Measurements from ENCODE around the gene ALPP. TPM values are rescaled to one million over a fixed set of nuclear protein-coding genes. Genes with fewer than 3 reads are reported as not detected.
"Not testable (repeated sequence)": the region's sequence is repeated elsewhere in the genome, so short reads cannot be mapped to it uniquely, and the experiment has no call there.

The ALPP gene
- total RNA-seq (2014; rRNA removed; shearing (Covaris generic)): not detected in 2 replicates
- not detected in 2 replicates for polyA plus RNA-seq (2015; cell fraction: cytosol; rRNA removed)
- polyA plus RNA-seq (2015; cell fraction: nucleus; rRNA removed): not detected in 2 replicates

DNA sequence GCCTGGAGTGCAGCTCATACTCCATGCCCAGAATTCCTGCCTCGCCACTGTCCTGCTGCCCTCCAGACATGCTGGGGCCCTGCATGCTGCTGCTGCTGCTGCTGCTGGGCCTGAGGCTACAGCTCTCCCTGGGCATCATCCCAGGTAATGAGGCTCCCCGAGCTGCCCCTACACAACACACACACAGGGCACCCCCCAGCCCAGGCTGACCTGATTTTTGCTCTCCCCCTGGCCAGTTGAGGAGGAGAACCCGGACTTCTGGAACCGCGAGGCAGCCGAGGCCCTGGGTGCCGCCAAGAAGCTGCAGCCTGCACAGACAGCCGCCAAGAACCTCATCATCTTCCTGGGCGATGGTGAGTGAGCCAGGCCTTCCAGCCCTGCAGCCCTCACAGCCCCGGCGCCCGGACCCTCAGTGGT is at the start of gene ALPP:
Gene ALPP (plus strand): TSS at position 17 of the 417 bp plus-strand sequence. CDS start 52 bp downstream, at position 69.
- not testable (repeated sequence) for DNase-seq (ENCODE audit: low read depth)

DNA sequence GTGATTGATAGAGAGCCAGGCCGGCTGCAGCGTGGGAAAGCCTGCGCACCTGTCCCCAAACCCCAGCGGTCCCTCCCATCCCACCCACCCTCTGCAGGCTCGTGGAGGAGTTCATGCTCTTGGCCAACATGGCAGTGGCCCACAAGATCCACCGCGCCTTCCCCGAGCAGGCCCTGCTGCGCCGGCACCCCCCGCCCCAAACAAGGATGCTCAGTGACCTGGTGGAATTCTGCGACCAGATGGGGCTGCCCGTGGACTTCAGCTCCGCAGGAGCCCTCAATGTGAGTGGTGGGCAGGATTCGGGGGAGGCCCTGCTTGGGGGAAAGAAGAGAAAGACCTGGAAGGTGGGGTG is 48.9 kb upstream of the ALPP start:
- no peak for DNase-seq (ENCODE audit: low read depth)

DNA sequence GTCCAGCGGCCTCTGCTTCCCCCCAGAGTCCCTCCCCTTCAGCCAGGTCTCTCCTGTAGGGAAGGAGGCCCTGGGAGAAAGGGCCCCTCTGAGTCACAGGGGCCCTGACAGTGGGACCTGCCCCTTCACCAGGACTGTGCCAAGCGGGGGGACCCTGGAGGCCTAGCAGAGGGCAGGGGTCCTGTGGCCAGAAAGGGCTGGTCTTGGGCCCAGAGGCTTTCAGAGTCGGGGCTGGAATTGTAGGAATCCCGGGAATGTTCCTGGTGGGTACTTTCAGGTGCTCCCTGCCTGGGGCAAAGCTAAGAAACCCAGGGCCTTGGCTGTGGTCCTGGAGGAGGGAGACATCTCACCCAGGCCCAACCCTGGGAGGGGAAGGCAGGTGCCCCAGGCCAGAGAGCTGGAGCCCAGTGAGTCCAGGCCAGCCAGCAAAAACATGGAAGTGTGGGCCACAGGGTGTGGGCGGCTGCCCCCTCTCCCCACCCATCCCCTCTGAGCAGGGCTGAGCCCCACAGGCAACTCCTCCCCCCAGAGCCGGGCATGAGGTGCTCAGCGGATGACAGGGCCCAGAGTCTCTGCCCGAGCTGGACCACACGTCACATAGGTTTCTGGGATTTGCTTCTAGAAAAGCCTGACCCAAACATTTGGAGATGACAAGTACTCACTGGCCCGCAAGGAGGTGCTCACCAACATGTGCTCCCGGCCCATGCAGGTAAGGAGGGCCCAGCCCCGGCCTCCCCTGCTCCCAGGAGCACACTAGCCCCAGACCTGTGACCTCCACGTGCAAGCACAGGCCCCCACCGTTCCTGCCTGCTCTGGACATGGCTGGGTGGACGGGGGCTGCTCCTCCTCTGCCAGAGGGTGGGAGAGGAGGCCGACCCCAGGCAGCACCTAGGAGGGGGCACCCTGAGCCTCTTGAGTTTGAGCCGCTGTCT is 48.2 kb upstream of the ALPP start:
- no peak for DNase-seq (ENCODE audit: low read depth)

DNA sequence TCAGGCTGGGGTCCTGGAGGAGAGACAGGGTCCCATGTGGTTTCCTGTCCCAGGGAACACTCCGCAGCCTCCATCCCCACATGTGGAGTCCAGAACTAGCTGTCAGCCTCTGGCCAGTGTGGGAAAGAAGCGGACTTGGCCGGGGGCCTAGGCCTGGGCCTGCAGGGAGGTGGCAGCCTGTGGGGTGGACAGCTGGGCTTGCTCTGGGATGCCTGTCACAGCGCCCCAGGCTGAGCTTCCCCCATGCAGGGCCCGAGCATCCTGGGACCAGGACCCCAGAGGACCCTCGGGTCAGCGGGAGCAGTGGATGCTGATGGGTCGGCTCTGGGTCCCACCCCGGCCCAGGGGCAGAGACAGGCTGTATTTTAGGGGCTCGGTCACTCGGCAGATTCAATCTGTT is 47.5 kb upstream of the ALPP start:
- not testable (repeated sequence) for DNase-seq (ENCODE audit: low read depth)

DNA sequence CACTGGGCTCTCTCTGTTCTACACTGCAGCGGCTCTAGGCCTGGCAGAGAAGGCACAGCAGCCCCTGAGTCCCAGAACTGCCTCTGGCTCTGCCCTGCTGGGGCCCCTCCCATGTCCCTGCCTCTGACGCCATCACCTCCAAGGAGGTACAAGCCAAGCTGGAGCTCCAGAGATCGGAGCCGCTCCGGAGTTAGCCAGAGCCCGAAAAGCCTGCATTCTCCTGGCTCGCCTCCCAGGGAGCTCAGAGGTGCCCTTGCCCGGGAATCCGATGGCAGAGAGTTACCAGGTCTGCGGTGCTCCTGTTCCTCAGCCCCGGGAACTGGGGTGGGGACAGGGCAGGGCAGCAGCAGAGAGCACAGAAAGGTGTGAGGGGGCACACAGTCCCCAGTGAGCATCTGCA is 46.9 kb upstream of the ALPP start:
- DNase-seq (ENCODE audit: low read depth): not testable (repeated sequence)

DNA sequence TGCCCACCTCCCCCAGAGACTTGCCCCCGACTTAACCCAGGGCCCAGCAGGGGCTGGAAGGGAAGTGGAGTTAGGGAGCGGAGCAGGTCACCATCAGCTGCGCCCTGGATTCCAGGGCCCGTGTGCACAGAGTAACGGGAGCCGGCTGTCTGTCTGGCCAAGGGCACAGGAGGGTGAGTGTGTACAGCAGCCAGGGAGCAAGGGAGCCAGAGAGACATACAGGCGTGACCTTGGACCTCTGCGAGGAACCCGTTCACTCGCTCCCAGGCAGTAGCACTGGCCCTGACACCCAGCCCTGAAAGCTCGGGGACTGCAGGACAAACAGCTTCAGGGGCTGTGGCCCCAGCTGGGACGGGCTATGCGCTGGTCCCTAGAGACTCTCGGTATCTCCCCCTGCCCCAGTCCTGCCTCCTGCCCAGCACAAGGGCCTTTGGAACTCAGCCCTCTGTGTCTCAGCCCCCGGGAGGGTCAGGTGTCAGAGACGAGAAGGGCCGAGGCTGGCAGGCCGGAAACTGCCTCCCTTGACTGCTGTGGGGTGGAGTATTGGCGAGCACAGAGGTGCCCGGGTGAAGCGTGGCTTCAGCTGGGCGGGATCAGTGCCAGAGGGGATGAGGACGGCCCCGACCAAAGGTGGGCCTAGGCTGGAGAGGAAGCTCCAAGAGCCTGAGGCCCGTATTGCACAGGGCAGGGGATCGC is 46.2 kb upstream of the ALPP start:
- DNase-seq (ENCODE audit: low read depth): not testable (repeated sequence)

DNA sequence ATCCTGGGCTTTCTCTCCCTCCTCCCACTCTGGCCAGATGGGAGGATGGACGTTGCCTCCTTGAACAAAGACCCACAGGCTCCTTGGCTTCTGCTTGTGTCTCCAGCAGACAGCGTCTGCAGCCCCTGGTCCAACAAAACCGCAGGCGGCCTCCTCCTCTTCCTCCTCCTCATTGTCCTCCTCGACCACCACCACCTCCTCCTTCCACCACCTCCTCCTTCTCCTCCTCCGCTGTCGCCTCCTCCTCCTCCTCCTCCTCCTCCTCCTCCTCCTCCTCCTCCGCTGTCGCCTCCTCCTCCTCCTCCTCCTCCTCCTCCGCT is 45.7 kb upstream of the ALPP start:
- no peak for DNase-seq (ENCODE audit: low read depth)

DNA sequence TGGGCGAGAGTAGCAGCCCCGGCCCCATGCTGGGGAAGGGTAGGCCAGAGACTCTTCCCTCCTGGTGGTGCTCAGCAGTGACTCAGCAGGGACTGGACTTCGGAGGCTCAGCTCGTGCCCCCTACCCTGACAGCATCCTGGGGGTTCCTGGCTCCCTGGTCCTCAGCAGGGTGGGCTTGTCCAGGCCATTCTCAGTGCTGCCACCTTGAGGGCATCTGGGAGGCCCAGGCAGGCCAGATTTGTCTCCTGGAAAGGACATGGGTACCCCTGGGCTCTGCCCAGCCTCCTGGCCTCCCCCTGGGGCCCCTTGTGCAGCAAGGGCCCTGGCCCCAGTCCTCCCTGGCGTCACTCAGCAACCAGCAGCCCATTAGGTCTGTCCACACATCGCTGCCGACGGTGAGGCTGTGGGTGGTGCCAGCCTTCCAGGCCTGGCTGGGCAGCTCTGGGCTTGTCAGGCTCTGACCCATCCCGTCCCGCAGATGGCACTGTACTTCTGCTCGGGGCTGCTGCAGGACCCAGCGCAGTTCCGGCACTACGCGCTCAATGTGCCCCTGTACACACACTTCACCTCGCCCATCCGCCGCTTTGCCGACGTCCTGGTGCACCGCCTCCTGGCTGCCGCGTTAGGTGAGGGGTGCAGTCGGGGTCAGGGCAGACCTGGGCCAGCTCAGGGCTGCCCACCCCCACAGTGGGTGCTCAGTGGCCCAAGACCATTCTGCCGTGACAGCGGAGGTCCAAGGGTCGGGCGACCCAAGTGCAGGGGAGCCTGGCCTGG is 45.0 kb upstream of the ALPP start:
- no peak for DNase-seq (ENCODE audit: low read depth)

DNA sequence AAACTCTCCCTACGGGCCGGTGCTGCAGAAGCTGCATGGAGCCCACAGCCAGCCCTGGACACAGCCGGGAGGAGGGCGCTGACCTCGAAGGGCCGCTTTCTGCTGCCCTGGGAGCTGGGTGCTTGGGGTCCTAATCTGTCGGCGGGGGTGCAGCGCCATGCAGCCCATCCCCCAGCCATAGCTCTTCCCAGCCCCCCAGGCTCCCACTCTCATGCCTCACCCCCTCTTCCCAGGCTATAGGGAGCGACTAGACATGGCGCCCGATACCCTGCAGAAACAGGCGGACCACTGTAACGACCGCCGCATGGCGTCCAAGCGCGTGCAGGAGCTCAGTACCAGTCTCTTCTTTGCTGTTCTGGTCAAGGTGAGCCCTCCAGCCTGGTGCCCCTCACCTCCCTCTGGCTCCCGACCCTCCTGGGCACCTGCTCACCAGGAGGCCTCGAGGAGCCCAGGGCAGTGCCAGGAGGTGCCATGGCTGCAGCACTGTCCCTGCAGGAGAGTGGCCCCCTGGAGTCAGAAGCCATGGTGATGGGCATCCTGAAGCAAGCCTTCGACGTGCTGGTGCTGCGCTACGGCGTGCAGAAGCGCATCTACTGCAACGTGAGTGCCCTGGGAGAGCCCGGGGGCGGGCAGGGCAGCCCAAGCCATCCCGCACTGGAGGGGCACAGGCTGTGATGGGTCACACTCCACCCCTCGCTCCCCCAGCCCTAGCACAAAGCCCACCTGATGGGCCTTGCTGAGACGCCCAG is 44.2 kb upstream of the ALPP start:
- DNase-seq (ENCODE audit: low read depth): not testable (repeated sequence)

DNA sequence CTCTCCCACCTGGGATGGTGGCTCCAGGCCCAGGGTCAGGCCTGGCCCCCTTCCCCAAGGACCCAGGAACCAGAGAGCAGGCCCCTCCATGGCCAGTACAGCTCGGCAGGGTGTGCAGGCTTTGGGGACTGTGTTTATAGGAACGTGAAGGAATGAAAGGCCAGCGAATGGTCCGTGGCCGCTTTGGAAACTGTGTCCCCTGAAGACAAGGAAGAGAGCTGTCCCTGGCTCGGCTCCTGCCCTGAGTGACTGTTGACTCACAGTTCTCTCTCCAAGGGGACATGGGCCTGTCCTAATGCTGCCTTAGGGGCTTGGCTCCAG is 43.7 kb upstream of the ALPP start:
- not testable (repeated sequence) for DNase-seq (ENCODE audit: low read depth)

DNA sequence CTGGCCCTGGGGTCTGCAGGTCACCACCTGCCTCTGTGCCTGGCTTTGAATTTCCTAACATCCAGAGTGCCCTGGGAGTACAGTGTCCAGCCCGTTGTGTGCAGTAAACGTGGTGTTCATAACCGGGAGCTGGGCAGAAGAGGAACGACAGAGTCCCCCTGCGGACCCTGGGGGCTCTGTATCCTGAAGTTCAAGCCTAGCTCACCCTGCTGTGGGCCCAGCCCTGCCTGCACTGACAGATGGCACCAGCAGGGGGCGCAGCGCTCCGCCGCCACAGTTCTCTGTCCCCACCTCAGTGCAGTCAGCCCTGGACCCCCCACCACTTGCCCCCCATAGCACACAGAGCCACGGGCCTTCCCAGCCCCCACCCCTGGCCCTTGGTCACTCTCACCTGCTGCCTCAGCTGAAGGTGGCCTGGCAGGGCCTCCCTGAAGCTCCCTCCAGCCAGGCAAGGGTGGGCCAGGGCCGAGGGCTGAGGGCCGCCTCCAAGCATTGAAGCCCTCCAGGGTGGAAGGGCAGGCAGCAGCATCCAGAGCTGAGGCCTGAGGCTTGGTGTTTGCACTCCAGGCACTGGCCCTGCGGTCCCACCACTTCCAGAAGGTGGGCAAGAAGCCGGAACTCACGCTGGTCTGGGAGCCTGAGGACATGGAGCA is 43.2 kb upstream of the ALPP start:
- not testable (repeated sequence) for DNase-seq (ENCODE audit: low read depth)

DNA sequence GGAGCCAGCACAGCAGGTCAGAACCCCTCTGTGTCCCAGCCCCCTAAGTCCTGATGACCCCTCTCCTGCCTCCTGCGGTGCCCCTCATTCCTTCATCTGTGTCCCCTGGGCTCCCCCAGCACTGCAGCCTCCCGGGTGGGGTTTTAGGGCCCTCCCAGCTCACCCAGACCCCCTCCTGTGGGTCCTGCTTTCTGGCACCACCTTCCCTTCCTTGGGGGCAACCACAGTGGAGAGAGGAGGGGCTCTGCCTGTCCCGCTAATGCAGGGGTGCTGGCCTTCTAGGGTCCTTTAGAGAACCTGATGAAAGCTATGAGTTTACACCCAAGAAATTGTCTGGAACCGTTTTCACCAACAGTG is 42.7 kb upstream of the ALPP start:
- no peak for DNase-seq (ENCODE audit: low read depth)

DNA sequence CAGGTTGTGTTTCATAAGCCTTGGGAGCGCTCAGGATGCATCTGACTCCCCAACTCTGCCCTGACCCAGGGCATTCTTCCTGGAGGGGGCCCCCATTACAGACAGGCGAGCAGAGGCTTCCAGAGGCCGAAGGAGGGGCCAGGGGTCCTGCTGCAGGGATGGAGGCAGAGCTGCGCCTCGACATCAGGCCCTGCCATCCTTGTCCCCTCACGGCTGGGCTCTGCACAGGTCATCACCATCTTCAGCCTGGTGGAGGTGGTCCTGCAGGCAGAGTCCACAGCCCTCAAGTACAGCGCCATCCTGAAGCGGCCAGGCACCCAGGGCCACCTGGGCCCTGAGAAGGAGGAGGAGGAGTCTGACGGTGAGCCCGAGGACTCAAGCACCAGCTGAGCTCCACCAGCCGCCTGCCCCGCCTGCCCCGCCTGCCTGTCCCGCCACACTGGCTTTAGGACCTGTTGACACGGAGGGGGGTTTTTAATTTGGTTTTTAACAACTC is 42.3 kb upstream of the ALPP start:
- no peak for DNase-seq (ENCODE audit: low read depth)

DNA sequence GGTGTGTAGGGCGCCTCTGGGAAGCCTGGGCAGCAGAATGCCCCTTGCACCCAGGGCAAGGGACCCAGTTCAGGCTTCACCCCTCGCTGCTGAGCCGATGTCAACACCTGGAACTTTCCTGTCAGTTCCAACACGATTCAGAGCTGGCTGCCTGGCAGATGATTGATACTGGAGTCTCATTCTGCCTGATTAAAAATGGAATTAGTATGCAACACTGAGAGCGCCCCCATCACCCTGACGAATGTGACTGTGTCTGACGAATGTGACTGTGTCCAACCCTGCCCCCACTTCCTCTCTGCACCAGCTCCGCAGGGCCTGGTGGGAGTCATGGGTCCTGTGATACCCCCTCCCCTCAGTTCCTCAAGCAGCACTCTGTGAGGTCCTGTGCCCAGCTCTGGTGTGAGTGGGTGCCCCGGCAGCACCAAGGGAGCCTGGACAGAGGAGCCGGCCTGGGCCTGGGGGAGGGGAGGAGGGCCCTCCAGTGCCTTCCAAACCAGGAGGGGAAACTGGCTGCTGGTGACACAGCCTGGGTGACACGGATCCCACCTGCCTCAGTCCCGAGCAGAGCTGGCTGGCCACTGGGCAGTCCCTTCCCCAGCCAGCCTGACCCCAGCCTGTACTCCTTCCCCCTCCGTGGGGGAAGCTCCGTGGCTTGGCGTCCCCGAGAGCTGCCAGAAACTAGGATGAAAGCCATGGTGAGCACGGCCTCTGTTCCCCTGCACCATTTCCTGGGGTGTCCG is 41.4 kb upstream of the ALPP start:
- no peak for DNase-seq (ENCODE audit: low read depth)

DNA sequence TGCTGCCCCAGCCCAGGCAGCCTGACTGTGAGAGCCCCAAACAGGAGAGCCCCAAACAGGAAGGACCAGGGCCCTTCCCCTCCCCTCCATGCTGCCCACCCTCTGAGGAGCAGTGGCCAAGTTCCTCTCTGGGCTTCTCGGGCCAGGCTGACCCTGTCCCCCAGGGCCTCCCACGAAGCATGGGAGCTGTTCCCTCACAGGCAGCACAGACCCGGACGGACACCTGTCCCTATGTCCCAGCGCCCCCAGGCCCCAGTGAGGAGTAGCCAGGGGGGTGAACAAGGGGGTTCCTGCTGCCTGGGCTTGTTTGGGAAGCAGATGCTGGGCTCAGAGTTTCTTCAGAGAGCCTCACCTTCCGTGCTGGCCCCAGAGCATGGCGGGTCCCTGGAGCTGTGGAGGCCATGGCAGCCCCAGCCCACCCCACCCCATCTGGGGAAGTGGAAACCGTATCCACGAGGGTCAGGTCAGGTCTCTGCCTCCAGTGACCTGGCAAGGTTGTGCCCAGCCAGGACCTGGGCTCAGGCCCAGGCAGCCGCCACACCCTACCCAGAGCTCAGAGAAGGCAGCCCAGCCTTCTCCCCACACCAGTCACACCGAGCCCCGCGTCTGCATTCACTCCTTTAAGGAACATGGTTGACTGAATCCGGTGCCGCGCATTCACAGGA is 40.3 kb upstream of the ALPP start:
- not testable (repeated sequence) for DNase-seq (ENCODE audit: low read depth)

DNA sequence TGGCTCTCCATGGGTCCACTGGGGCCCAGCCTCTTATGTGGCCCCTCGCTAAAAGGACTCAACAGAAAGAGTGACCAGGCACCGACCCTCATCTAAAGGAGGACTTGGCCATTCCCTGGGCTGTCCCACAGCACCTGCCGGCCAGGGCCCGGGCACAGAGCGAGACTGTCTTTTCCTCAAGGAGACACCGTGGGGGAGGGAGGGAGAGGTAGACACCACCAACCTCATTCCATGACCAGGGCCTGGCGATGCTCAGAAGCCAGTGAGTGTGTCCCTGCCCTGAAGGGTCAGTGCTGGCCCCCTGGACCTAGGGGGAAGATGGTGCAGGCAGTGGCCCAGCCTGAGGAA is 39.8 kb upstream of the ALPP start:
- no peak for DNase-seq (ENCODE audit: low read depth)

DNA sequence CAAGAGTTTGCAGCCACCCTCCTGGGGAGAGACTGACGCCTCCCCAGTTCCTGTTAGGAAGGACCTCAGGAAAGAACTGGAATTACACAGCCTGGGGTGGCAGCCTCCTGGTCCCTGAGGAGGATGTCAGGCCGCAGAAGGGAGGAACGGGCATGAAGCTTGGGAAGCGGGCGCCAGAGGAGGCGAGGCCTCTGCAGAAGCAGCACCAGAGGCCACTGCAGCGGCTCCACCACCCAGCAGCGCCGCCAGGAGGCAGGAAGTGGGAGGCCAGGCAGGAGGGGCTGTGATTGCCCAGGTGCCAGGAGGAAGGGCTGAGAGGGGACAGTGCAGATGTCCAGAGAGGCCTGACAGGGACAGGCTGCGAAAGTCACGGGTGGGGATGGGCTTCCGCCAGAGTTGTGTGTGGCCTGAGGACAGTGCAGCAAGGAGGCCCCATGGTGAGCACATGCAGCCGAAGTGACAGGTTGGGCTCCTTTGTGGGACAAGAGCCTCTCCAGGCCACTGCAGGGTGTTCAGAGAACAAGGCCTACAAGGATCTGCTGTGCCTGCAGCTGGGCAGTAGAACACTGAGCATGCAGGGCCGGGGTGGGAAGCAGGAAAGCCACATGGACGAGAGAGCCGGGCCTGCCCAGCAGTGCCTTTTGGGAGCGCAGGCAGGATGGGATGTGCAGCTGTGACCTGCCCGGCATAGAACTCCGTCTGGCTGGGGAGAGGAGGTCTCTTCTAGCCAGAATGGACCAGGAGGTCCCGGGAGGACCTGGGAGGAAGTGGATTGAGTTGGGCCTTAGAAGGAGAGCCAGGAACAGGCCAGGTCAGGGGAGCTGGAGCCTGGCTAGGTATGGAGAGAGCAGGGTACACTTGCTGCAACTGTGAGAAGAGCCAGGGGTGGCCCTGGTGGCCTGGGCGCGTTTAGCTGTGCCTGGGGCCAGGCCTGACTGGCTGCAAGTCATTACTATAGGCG is 39.1 kb upstream of the ALPP start:
- DNase-seq (ENCODE audit: low read depth): no peak
